Lung (tissue), 12 donors: Measurements from ENCODE around the gene DCN. TPM values are rescaled to one million over a fixed set of nuclear protein-coding genes. Genes with fewer than 3 reads are reported as not detected.
A peak's percentile ranks its signal among the peaks of the same experiment; 100 is the strongest.

Experiments used
- ATAC-seq: fragments of 200-7000 bp; cut with Tn5 transposase; one replicate; pipeline ENCODE4 v1.9.1; 2020; ENCODE audit warnings: moderate number of reproducible peaks; ENCODE audit not compliant: insufficient read depth, low FRiP score
- DNase-seq, 3 donors: peaks; one replicate each; pipeline ENCODE4 v3.0.0-alpha.2; 2013 to 2017
- H3K27ac ChIP-seq, 2 donors: one replicate each; pipeline ENCODE4 v1.5.1; 2013; ENCODE audit warnings: mild to moderate bottlenecking in 2 of 2, moderate library complexity in 2 of 2, control low read depth in 1 of 2, inconsistent platforms in 1 of 2, low read depth in 1 of 2, low read length in 1 of 2
- H3K27me3 ChIP-seq, 3 donors: one replicate each; pipeline ENCODE4 v1.5.1; 2013; ENCODE audit warnings: low read length in 2 of 3; ENCODE audit not compliant: control insufficient read depth in 3 of 3, insufficient read depth in 3 of 3
- H3K36me3 ChIP-seq, 4 donors: one replicate each; pipeline ENCODE4 v1.5.1; 2013; ENCODE audit warnings: low read length in 4 of 4, mild to moderate bottlenecking in 1 of 4, moderate library complexity in 1 of 4; ENCODE audit not compliant: control insufficient read depth in 4 of 4, insufficient read depth in 4 of 4
- H3K4me1 ChIP-seq, 5 donors: one replicate each; pipeline ENCODE4 v1.5.1; 2013; ENCODE audit warnings: low read length in 5 of 5, mild to moderate bottlenecking in 2 of 5, moderate library complexity in 1 of 5; ENCODE audit not compliant: control insufficient read depth in 5 of 5, insufficient read depth in 5 of 5
- H3K4me3 ChIP-seq: one replicate; pipeline ENCODE4 v1.5.1; 2013; ENCODE audit warnings: mild to moderate bottlenecking, control low read depth, moderate library complexity
- H3K9ac ChIP-seq, 2 donors: one replicate each; pipeline ENCODE4 v1.5.1; 2013; ENCODE audit warnings: low read length in 2 of 2, control low read depth in 1 of 2; ENCODE audit not compliant: insufficient read depth in 1 of 2
- H3K9me3 ChIP-seq, 4 donors: one replicate each; pipeline ENCODE4 v1.5.1; 2013; ENCODE audit warnings: low read length in 3 of 4, mild to moderate bottlenecking in 1 of 4, moderate library complexity in 1 of 4; ENCODE audit not compliant: control insufficient read depth in 4 of 4, insufficient read depth in 3 of 4
- WGBS, 2 donors: extraction: QIAGEN DNeasy Blood & Tissue Kit; methylation state at CpG; one replicate each; pipeline ENCODE4 v1.1.7; 2013; 5-methylcytosine and 5-hydroxymethylcytosine counted together
- polyA plus RNA-seq, 2 donors: library from polyadenylated mRNA; stranded (reverse); fragments of 200-250 nt; gene quantifications; one replicate each; pipeline ENCODE4 v1.2.1, GENCODE V29; 2013
- total RNA-seq, 2 donors: library from RNA; depleted of rRNA in 1 of 2; stranded (reverse); fragments of >200 nt in 1 of 2; gene quantifications; one replicate each; pipeline ENCODE4 v1.2.1, GENCODE V29; 2014 to 2021
- TF ChIP-seq, protein P1 (sequence below): IDR thresholded peaks from 2 replicates; pipeline ENCODE4 v1.5.1; 2012; ENCODE audit warnings: mild to moderate bottlenecking; ENCODE audit errors: control extremely low read depth, extremely low read depth
- donor health status: control.
- donor health status: control.
- donor health status: Bipolar disorder and iron deficiency.
- donor health status: healthy.
- donor health status: DM: yes; HTN: yes; CAD: no.

The DCN gene
- total and polyA plus RNA-seq, 4 donors, result 178 to 1,047 (median 509) TPM

DNA sequence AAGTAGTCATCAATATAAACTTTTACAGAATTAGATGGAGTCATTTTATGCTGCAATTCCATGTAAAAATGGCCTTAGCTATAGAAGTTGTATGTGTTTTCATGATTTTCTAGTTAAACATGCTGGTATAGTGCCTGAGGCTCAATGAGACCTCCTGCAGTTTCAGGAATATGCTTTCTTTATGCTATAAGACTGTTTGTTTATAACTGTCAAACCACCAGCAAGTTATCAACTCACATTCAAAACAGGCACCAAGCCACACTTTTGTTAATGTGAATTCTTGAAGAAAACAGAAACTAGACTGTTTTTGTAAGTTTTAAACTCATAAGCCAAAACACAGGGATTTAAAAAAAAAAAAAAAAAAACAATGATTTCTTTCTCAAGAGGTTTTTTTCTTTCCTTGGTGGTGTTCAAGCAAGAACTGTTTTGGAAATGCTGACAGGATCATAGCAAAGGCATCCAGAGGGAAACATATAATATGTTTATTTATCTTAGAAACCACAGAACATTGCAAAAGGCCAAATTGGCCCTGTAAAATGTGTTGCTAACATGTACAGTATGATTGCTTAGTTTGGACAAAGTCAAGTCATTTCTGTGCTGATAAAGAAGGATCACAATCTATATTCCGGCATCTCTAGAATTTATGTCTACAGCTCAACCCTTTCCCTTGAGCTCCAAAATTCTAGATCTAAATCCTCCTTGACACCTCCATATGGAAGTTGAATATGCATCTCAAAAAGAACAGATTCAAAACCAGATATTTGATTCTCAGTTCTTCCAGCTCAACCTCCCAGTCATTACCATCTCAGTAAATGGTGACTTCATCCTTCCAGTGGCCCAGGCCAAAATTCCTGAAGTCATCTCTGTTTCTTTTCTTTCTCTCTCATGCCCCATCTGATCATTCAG lies 42.3 kb downstream of the DCN start:
- peaks cover 0 to 55% (median 5%) of the 10 kb centered on the region in 5 donors for H3K4me1 ChIP-seq
- no peak overlapping the region for H3K4me3 ChIP-seq
- DNase-seq, result peak; percentile 68 to 98 (median 98)
- no peaks in the 10 kb centered on the region for H3K27me3 ChIP-seq
- H3K9me3 ChIP-seq, result no peaks in the 10 kb centered on the region
- no peak overlapping the region for H3K27ac ChIP-seq
- peaks cover 0 to 18% (median 8%) of the 10 kb centered on the region in 4 donors for H3K36me3 ChIP-seq
- TF ChIP-seq, protein P1, sequence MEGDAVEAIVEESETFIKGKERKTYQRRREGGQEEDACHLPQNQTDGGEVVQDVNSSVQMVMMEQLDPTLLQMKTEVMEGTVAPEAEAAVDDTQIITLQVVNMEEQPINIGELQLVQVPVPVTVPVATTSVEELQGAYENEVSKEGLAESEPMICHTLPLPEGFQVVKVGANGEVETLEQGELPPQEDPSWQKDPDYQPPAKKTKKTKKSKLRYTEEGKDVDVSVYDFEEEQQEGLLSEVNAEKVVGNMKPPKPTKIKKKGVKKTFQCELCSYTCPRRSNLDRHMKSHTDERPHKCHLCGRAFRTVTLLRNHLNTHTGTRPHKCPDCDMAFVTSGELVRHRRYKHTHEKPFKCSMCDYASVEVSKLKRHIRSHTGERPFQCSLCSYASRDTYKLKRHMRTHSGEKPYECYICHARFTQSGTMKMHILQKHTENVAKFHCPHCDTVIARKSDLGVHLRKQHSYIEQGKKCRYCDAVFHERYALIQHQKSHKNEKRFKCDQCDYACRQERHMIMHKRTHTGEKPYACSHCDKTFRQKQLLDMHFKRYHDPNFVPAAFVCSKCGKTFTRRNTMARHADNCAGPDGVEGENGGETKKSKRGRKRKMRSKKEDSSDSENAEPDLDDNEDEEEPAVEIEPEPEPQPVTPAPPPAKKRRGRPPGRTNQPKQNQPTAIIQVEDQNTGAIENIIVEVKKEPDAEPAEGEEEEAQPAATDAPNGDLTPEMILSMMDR, result no peak
- ATAC-seq, result peak; percentile 32
- H3K9ac ChIP-seq, result peak overlapping the region in 1 of 2 donors; percentile 1
- WGBS, 2 donors, result 81 to 82% methylated on average over 1 of the region's 1 CpG

DNA sequence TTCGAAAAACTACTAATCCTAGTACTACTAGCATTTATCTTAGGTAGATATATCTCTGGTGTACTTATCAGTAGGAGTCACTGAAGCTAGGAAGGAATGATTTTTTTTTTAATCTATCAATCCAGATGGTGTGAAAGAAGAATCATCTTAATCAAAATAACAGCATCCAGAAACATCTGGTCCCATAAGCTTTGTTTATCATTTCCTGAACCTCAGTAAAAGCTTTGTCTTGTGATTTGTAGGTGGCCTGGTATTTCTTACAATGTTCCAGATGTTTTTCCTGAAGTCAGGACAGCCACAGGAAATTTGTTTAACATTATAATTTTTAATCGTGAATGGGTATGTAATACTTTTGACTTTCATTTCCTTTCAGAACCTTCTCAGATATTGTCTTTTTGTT lies 43.3 kb downstream of the DCN start:
- Histone ChIP-seq H3K4me1 (peaks cover 0 to 55% (median 5%) of the 10 kb centered on the region in 5 donors), H3K27ac (no peak overlapping the region)
- 52 to 69% methylated on average over 2 of the region's 2 CpGs for WGBS, 2 donors

DNA sequence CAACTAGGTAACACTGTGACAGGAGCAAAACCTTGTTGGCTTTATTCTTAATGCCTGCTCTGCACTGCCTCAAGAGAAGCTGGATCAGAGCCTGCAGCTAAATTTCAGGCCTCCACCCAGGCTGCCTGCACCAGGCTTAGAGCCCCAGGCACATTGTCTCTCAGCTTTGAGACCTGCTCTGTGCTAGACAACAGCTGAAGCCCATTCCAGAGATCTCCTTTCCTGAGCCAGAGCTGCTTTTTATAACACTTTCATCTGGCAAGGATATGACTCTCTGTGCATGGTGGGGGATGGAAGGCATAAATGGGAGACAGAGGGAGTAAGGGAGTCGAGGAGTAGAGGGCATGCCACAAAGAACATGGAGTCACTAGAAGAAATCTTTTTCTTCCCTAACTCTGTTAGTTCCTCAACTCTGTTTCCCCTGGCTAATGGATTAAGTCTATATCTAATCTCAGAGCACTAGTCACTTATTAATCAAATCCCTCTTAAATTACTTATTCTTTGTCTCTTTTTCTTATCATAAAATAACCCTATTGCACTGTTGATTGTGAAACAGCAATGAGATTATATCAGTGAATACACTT lies 44.2 kb downstream of the DCN start:
- H3K9me3 ChIP-seq, result no peaks in the 10 kb centered on the region
- H3K36me3 ChIP-seq, result peaks cover 0 to 3% (median 0%) of the 10 kb centered on the region in 4 donors
- H3K9ac ChIP-seq, result peak overlapping the region in 1 of 2 donors; percentile 23
- no peak overlapping the region for H3K4me3 ChIP-seq
- ATAC-seq (no peak), DNase-seq (peak; percentile 26 to 73 (median 53))
- H3K4me1 ChIP-seq, result peaks cover 0 to 55% (median 5%) of the 10 kb centered on the region in 5 donors
- TF ChIP-seq, protein P1, result no peak
- H3K27me3 ChIP-seq, result no peaks in the 10 kb centered on the region
- peak overlapping the region in 1 of 2 donors; percentile 70 for H3K27ac ChIP-seq
- 41 to 67% methylated on average over 1 of the region's 1 CpG for WGBS, 2 donors

More for the DNA sequence above, 43.3 kb downstream of the DCN start:
- Histone ChIP-seq H3K27me3 (no peaks in the 10 kb centered on the region), H3K9ac (peak overlapping the region in 1 of 2 donors; percentile 1), H3K36me3 (peaks cover 0 to 8% (median 3%) of the 10 kb centered on the region in 4 donors), H3K9me3 (no peaks in the 10 kb centered on the region), H3K4me3 (no peak overlapping the region)
- TF ChIP-seq, protein P1, result no peak
- ATAC-seq, result no peak
- peak in 2 of 3 donors; percentile 60 to 66 for DNase-seq
